ENCODE data around the gene NCDN. TPM values are rescaled to one million over a fixed set of nuclear protein-coding genes. Genes with fewer than 3 reads are reported as not detected.

The NCDN gene
- total and polyA plus RNA-seq, 2 donors (not counting 3 experiments of a cell fraction or from before 2014, with no cell fraction given) = 17.3 to 22.0 TPM

DNA sequence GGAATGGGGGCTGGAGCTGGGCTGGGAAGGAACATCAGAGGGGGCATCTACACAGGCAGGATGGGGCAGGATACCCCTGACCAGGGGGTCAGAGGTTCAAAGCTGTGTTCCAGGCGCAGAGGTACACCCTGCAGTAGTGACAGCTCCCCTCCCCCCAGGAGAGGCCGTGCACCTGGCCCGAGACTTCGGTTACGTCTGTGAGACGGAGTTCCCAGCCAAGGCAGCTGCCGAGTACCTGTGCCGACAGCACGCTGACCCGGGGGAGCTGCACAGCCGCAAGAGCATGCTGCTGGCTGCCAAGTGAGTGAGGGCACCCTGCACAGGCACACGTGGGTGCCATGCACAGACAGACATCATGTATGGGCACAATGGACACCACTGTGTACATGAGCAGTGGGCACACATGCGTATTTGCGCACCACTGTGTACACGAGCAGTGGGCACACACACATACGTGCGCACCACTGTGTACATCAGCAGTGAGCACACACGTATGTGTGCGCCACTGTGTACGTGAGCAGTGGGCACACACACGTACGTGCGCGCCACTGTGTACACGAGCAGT, 33.0 kb downstream of the NCDN start:
- Histone ChIP-seq H3K27ac (ENCODE audit: insufficient read depth, low read depth, low read length) (no peak overlapping the region), H3K9me1 (replicated peaks; ENCODE audit: control insufficient read depth, extremely low read depth, insufficient read depth, low read length) (no peaks in the 10 kb centered on the region), H3K4me3 (replicated peaks in 1 of 3; ENCODE audit: insufficient read depth in 1 of 3, low read depth in 1 of 3, low read length in 3 of 3) (no peak overlapping the region), H3K4me2 (ENCODE audit: insufficient read depth, low read length) (no peak overlapping the region), H3K79me2 (ENCODE audit: control insufficient read depth, insufficient read depth, low read length) (no peaks in the 10 kb centered on the region), H3K9ac (replicated peaks; ENCODE audit: extremely low read depth, insufficient read depth, low read length) (no peak overlapping the region), H3K4me1 (ENCODE audit: control insufficient read depth, extremely low read depth, insufficient read depth, low read length) (no peaks in the 10 kb centered on the region), H3K36me3 (ENCODE audit: control insufficient read depth in 2 of 2, extremely low read depth in 1 of 2, insufficient read depth in 2 of 2, low read length in 2 of 2) (no peaks in the 10 kb centered on the region), H4K20me1 (replicated peaks; ENCODE audit: control insufficient read depth, extremely low read depth, insufficient read depth, low read length) (no peaks in the 10 kb centered on the region), H3K27me3 (ENCODE audit: control insufficient read depth in 2 of 2, insufficient read depth in 2 of 2, low read length in 2 of 2) (no peaks in the 10 kb centered on the region), H3K9me3 (replicated peaks; ENCODE audit: control insufficient read depth, insufficient read depth, low read length) (no peaks in the 10 kb centered on the region), H2AFZ (ENCODE audit: low read depth, low read length) (no peak overlapping the region)
- TF ChIP-seq EZH2 (IDR thresholded peaks at IDR 0.05; ENCODE audit: borderline replicate concordance, low read depth, low read length, severe bottlenecking) = no peak
- TF ChIP-seq FOS (IDR thresholded peaks at IDR 0.05; ENCODE audit: borderline replicate concordance, insufficient read depth, low read length) = no peak
- TF ChIP-seq POLR2AphosphoS5 (IDR thresholded peaks at IDR 0.05; ENCODE audit: insufficient read depth, low read depth, low read length) = no peak
- DNase-seq (ENCODE audit: low read depth, low spot score) (no peak), FAIRE-seq (no peak)
- dilution Hi-C loops (cut with MboI; ENCODE audit: extremely low pct_ligation_motif_present, low sequenced_read_pairs) = no loop called here
- POLR2A ChIA-PET = no interaction called here
- intact Hi-C loops (cut with micrococcal nuclease) = no loop called here
- no TSS peak for BruUV-seq (replicated peaks)
- CTCF ChIA-PET = interaction anchor here (1.1 kb wide), 1 partner anchor 125 kb away, joined by 3 read pairs; no protein-coding TSS in a partner anchor

- no peaks in the 10 kb centered on the region for H4K20me1 ChIP-seq (replicated peaks; ENCODE audit: control insufficient read depth, extremely low read depth, insufficient read depth, low read length)
- H3K27me3 ChIP-seq (ENCODE audit: control insufficient read depth in 2 of 2, insufficient read depth in 2 of 2, low read length in 2 of 2) = no peaks in the 10 kb centered on the region
- H3K4me3 ChIP-seq (replicated peaks in 1 of 3; ENCODE audit: insufficient read depth in 1 of 3, low read depth in 1 of 3, low read length in 3 of 3) = no peak overlapping the region
- no peaks in the 10 kb centered on the region for H3K36me3 ChIP-seq (ENCODE audit: control insufficient read depth in 2 of 2, extremely low read depth in 1 of 2, insufficient read depth in 2 of 2, low read length in 2 of 2)
- CTCF ChIA-PET = interaction anchor here (1.1 kb wide), 1 partner anchor 124 kb away, joined by 3 read pairs; no protein-coding TSS in a partner anchor
- H3K27ac ChIP-seq (ENCODE audit: insufficient read depth, low read depth, low read length) = no peak overlapping the region
- intact Hi-C loops (cut with micrococcal nuclease) = no loop called here
- TF ChIP-seq JUN (IDR thresholded peaks at IDR 0.05; ENCODE audit: borderline replicate concordance, insufficient read depth, insufficient read length, low read depth) (no peak), POLR2AphosphoS5 (IDR thresholded peaks at IDR 0.05; ENCODE audit: insufficient read depth, low read depth, low read length) (no peak), GATA2 (IDR thresholded peaks at IDR 0.05; ENCODE audit: insufficient read depth, insufficient read length, low read depth, low read length) (no peak), MYC (IDR thresholded peaks at IDR 0.05; ENCODE audit: low read depth, low read length) (no peak), FOS (IDR thresholded peaks at IDR 0.05; ENCODE audit: borderline replicate concordance, insufficient read depth, low read length) (no peak), POLR2A (IDR thresholded peaks at IDR 0.05; ENCODE audit: low read depth, low read length) (no peak), EZH2 (IDR thresholded peaks at IDR 0.05; ENCODE audit: borderline replicate concordance, low read depth, low read length, severe bottlenecking) (no peak), MAX (IDR thresholded peaks at IDR 0.05; ENCODE audit: insufficient read depth, insufficient read length) (no peak)
- TF ChIP-seq, protein P1, sequence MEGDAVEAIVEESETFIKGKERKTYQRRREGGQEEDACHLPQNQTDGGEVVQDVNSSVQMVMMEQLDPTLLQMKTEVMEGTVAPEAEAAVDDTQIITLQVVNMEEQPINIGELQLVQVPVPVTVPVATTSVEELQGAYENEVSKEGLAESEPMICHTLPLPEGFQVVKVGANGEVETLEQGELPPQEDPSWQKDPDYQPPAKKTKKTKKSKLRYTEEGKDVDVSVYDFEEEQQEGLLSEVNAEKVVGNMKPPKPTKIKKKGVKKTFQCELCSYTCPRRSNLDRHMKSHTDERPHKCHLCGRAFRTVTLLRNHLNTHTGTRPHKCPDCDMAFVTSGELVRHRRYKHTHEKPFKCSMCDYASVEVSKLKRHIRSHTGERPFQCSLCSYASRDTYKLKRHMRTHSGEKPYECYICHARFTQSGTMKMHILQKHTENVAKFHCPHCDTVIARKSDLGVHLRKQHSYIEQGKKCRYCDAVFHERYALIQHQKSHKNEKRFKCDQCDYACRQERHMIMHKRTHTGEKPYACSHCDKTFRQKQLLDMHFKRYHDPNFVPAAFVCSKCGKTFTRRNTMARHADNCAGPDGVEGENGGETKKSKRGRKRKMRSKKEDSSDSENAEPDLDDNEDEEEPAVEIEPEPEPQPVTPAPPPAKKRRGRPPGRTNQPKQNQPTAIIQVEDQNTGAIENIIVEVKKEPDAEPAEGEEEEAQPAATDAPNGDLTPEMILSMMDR (IDR thresholded peaks at IDR 0.05; ENCODE audit: extremely low read depth in 1 of 2, insufficient read depth in 1 of 2, low read depth in 1 of 2, low read length in 2 of 2) = no peak
- H2AFZ ChIP-seq (ENCODE audit: low read depth, low read length) = no peak overlapping the region
- no peaks in the 10 kb centered on the region for H3K4me1 ChIP-seq (ENCODE audit: control insufficient read depth, extremely low read depth, insufficient read depth, low read length)
- no TSS peak for BruUV-seq (replicated peaks)
- H3K79me2 ChIP-seq (ENCODE audit: control insufficient read depth, insufficient read depth, low read length) = no peaks in the 10 kb centered on the region
- no peak overlapping the region for H3K9ac ChIP-seq (replicated peaks; ENCODE audit: extremely low read depth, insufficient read depth, low read length)
- no peaks in the 10 kb centered on the region for H3K9me1 ChIP-seq (replicated peaks; ENCODE audit: control insufficient read depth, extremely low read depth, insufficient read depth, low read length)
- DNase-seq (ENCODE audit: low read depth, low spot score) (no peak), FAIRE-seq (no peak)
- POLR2A ChIA-PET = no interaction called here
- no peaks in the 10 kb centered on the region for H3K9me3 ChIP-seq (replicated peaks; ENCODE audit: control insufficient read depth, insufficient read depth, low read length)
- dilution Hi-C loops (cut with MboI; ENCODE audit: extremely low pct_ligation_motif_present, low sequenced_read_pairs) = no loop called here
- no peak overlapping the region for H3K4me2 ChIP-seq (ENCODE audit: insufficient read depth, low read length)
These were observed 33.6 kb downstream of the NCDN start for GRCh38 chr1:35591211-35591610.
